CD4-positive, alpha-beta T cell treated with Interleukin-12 subunit alpha and Interleukin-12 subunit beta, for 1 hour (primary cell): ENCODE data around the gene PKD1.
"Not testable (repeated sequence)": the region's sequence is repeated elsewhere in the genome, so short reads cannot be mapped to it uniquely, and the experiment has no call there.

ENCODE experiments used
- DNase-seq: peaks from one replicate; pipeline ENCODE4 v3.0.0-alpha.2; 2020

PKD1 gene

DNA sequence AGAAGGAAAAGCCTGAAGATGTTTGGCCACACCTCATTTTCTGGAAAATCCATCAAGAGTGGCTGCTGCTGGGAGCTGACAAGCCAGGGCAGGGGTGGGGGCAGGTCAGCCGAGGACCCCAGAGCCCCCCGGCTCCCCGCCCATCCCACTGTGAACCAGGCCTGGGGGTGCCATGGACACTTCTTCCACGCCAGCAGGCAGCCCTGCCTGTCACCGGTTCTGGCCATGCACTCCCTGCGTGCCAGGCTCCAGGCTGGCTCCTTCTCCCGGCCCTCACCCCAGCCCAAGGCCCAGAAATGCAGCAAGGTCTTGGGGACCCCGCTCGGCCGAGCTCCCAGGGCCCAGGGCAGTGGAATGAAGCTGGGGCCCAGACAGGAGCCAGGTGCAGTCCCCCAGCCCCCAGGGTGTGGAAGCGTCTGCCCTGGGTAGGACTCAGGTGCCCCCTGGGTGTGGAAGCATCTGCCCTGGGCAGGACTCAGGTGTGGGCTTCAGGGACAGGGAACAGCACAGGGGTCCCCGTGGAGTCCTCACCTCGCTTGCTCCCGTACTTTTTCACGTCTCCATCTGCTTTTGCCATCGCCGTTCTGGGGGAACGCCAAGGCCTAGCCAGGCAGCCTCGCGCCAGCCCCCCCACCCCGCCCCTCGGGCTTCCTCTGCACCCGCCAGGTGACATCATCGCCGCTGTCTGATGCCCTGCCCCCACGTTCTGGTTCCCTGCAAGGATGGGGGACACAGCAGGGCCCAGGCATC lies 12.6 kb downstream of the PKD1 start:
- DNase-seq = not testable (repeated sequence)

GRCh38 chr16:2122429-2122828 lies 13.3 kb downstream of the PKD1 start:
- DNase-seq = no peak

DNA sequence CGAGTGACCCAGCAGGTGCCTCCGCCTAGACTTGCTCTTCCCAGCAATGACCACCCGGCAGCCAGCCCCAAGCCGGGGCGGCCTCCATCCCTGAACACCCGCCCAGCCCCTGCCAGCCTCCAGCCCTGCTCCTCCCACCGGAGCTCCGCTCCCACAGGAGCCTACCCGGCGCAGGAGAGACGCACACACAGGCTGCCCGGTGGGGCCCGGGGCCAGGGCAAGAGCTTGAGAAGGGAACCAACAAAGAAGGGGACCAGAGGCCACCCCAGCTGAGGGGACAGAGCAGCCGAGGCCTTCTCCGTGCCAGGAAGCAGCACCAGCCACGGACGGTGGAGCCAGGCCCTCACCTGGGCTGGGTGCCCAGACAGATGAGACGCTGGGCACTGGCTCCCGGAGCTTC lies 13.8 kb downstream of the PKD1 start:
- DNase-seq = no peak

DNA sequence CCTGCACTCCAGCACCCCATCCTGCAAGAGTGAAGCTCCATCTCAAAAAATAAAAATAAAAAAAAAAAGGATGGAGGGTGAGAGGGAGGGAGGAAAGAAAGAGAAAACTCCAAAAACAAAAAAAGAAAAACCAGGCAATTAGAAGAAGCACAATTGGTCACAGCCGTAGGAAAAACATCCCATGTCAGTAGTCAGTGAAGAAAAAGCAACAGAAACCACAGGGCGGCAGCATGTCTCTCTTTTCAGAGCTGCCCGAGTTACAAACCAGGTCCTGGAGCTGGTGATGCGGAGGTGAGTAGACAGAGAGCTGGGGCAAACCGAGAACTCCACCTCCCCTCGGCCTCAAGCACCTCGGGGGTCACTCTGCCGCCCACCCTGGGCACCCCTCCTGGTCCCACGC lies 14.4 kb downstream of the PKD1 start:
- DNase-seq = peak; percentile 49

GRCh38 chr16:2117960-2118722 lies 17.6 kb downstream of the PKD1 start:
- not testable (repeated sequence) for DNase-seq

GRCh38 chr16:2117341-2117740 lies 18.4 kb downstream of the PKD1 start:
- DNase-seq = not testable (repeated sequence)

- DNase-seq = not testable (repeated sequence)
Measured at GRCh38 chr16:2116428-2116827, 19.3 kb downstream of the PKD1 start.

DNA sequence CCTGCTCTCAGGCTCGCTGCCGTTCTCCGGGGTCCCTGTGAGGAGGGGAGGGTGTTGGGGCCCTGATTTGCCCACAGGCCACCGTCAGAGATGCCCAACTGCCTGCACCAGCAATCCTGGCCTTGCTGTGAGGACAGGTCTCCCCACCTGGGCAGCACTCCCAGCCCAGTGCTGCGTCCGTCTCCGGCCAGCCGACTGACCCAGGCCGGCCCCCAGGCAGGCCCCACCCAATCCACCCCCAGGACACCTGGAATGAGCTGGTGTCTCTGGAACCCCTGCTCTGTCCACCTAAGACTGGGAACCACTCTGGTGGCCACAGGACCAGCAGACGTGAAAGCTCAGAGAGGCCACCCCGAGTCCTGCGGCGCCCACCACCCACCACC lies 20.1 kb downstream of the PKD1 start:
- no peak for DNase-seq

DNA sequence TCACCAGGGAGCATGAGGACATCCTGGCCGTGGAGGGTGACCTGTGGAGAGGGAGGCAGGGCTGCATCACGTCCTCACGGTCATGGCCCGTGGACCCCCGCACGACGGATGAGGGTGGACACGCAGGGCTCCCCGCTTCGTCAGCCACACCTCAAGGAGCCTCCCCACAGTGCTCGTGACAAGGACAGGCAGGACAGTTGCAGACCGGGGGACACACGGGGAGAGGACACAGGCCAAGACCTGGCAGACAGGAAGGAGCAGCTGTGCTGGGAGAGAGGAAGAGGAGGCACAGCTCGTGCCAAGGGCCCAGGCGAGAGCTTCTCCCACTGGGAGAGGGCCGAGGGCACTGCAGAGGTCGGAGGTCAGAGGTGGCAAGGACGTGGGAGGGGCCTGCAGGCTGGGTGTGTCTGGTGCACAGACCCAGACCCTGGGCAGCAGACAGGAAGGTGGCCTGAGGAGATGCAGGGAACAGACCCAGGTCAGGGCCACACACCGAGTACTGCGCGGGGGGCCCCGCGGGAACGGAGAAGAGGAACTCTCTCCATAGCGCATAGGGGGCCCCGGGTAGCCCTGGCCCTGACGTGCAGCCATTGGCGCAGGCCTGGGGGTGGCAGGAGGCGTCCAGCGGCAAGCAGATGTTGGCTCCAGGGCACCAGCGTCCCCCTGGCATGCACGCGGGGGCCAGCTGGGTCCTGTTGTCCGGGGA lies 20.7 kb downstream of the PKD1 start:
- DNase-seq = not testable (repeated sequence)

DNA sequence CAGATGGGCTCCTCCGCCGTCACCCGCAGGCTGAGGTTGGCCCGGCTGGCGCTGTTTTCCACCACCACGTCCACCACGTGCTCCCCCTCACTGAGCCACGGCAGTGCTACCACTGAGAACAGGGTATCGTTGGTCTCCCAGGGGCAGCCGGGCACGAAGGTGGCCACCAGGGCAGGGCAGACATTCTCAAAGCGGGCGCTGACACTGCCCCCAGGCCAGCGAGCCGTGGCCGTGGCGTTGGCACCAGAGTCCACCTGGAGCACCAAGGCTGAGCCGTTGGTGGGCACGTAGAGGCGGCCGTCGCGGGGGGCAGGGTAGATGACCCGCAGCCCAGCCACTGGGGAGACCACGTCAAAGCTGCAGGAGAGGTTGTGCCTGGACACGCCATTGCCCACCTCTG lies 21.5 kb downstream of the PKD1 start:
- DNase-seq = not testable (repeated sequence)

- not testable (repeated sequence) for DNase-seq
Measured at GRCh38 chr16:2112539-2113106, 23.1 kb downstream of the PKD1 start.

DNA sequence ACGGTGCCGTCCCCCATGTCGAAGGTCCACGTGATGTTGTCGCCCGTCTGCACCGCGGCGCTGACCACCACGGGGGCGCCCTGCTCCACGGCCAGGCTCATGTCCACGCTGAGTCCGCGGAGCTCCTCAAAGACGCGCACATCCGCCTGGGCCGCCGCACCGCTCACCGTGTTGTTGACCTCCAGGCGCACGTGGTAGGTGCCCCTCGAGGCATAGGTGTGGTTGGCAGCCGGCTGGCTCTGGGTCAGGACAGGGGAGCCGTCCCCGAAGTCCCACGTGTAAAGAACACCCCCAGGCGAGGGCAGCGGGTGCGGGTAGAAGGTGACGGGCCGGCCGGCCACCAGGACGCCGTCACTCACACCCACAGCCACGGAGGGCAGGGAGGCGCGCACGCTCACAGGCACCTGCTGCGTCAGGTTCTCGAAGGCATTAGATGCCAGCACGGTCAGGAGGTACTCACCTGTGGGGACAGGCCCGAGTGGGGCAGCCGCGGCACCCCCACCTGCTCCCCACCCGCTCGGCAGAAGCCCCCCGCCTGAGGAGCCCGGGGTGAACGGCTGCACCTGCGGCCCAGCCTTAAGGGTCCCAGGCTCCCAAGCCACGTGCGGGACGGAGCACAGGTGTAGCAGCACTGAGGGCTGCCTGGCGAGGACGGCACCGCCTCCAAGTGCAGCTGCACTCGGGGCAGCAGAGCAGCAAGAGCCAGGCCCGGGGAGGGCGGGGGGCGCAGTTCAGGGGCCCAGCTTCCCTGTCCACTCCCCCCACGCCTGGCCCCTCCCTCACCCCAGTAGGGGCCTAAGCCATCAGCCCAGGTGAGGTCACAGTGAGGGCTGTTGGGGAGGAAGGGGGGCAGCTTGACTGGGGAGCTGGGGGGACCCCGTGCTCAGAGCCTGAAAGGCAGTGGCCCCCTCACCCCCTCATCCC lies 24.0 kb downstream of the PKD1 start:
- DNase-seq = not testable (repeated sequence)

DNA sequence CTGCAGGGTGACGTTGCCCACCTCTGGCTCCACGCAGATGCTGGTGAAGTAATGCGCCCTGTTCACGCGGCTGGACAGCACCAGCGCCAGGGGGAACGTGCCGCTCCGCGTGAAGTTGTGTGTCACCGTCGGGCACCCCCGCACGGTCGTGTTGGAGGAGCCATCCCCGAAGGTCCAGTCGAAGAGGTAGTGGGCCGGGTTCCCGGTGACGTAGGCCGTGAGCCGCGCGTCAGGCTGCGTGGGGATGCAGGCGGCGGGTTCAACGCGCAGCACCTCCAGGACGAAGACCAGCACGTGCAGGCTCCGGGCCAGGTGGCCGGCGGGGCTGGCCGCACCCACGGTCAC lies 24.7 kb downstream of the PKD1 start:
- not testable (repeated sequence) for DNase-seq

GRCh38 chr16:2110332-2111008 lies 25.2 kb downstream of the PKD1 start:
- DNase-seq = not testable (repeated sequence)

- DNase-seq = not testable (repeated sequence)
Measured at GRCh38 chr16:2109872-2110271, 25.8 kb downstream of the PKD1 start.

DNA sequence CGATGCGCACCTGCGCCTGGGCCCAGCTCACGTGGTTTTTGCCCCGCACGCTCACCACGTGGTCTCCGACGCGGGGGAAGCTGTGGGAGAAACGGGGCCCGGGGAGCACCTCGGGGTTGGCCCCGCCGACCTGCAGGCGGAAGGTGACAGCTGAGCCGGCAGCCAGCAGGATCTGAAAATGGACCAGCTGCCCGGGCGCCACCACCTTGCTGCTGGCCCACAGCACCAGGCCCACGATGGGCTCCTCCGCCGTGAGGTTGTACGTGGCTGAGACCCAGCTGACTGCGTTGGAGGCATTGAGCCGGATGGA lies 26.5 kb downstream of the PKD1 start:
- DNase-seq = not testable (repeated sequence)

GRCh38 chr16:2108446-2109270 lies 27.0 kb downstream of the PKD1 start:
- DNase-seq = not testable (repeated sequence)

DNA sequence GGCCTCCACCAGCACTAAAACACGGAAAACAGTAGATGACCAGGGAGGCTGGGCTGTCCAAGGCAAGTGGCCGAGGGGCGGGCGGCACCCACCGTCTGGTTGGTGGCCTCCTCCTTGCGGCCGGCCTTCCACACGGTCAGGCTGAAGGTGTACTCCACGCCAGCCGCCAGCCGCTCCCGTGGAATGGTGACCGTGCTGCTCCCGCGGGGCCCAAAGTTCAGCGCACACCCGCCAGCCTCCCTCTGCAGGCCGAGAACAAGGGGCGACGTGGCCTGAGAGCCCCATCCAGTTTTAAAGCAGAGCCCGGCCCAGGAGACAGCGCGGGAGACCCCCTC lies 27.9 kb downstream of the PKD1 start:
- not testable (repeated sequence) for DNase-seq

- not testable (repeated sequence) for DNase-seq
Measured at GRCh38 chr16:2107121-2107790, 28.4 kb downstream of the PKD1 start.

- not testable (repeated sequence) for DNase-seq
Measured at GRCh38 chr16:2106211-2106610, 29.5 kb downstream of the PKD1 start.
